ENCODE data around the gene CSK. TPM values are rescaled to one million over a fixed set of nuclear protein-coding genes. Genes with fewer than 3 reads are reported as not detected.

CSK gene
- total RNA-seq, 1 experiment from 2014 or later: 49.2 TPM

GRCh38 chr15:74770211-74770903, 11.5 kb upstream of the CSK start:
- DNase-seq: no peak
- Histone ChIP-seq H2AK5ac (ENCODE audit: insufficient read length, low read length) (no peak overlapping the region), H3K27me3 (ENCODE audit: insufficient read depth, low read length) (no peaks in the 10 kb centered on the region; the same call in 1 of the 2 replicates), H2BK15ac (ENCODE audit: low read depth, low read length) (no peak overlapping the region), H3K4ac (ENCODE audit: low read depth, low read length) (no peak overlapping the region), H3K23me2 (ENCODE audit: insufficient read length, low read depth, low read length, poor library complexity, severe bottlenecking) (no peaks in the 10 kb centered on the region), H2BK20ac (ENCODE audit: low read depth, low read length, poor library complexity, severe bottlenecking) (no peak overlapping the region), H2BK5ac (ENCODE audit: insufficient read length, low read length) (no peak overlapping the region), H3K4me1 (ENCODE audit: insufficient read depth, low read length) (no peaks in the 10 kb centered on the region), H3K14ac (ENCODE audit: insufficient read depth, low read length) (no peak overlapping the region), H2AFZ (ENCODE audit: low read length) (no peak overlapping the region), H3K79me2 (ENCODE audit: insufficient read depth, low read length) (no peaks in the 10 kb centered on the region), H4K5ac (ENCODE audit: insufficient read length, low read depth, low read length) (no peak overlapping the region), H2BK120ac (ENCODE audit: low read depth, low read length, poor library complexity, severe bottlenecking) (no peak overlapping the region), H3K27ac (ENCODE audit: insufficient read length, low read depth, low read length) (no peak overlapping the region), H3T11ph (ENCODE audit: low read length) (no peak overlapping the region), H3K79me1 (ENCODE audit: insufficient read depth, low read depth, low read length, poor library complexity, severe bottlenecking) (no peaks in the 10 kb centered on the region), H3K4me2 (ENCODE audit: insufficient read depth, insufficient read length, low read length) (no peak overlapping the region), H3K9me3 (ENCODE audit: control insufficient read depth, low read depth, low read length) (no peaks in the 10 kb centered on the region), H2BK12ac (ENCODE audit: insufficient read length, low read depth, low read length) (peak overlapping the region; percentile 5), H3K9ac (ENCODE audit: extremely low read depth, insufficient read length, low read length) (no peak overlapping the region), H4K20me1 (ENCODE audit: control insufficient read depth, insufficient read depth, insufficient read length) (no peaks in the 10 kb centered on the region), H4K91ac (ENCODE audit: insufficient read length, low read depth, low read length) (no peak overlapping the region), H4K8ac (replicated peaks; ENCODE audit: insufficient read length, low read depth, low read length) (no peak overlapping the region), H3K18ac (ENCODE audit: insufficient read length, low read depth, low read length) (no peak overlapping the region), H3K23ac (ENCODE audit: insufficient read length, low read depth, low read length) (no peak overlapping the region), H3K56ac (ENCODE audit: insufficient read length, low read depth, low read length) (no peak overlapping the region)
- H3K4me3 Mint-ChIP-seq: no peak overlapping the region
- no peaks in the 10 kb centered on the region for H3K36me3 Mint-ChIP-seq (ENCODE audit: insufficient read depth in 1 of 3, low read depth in 3 of 3)
- H3K4me1 Mint-ChIP-seq: peaks cover 29 to 36% of the 10 kb centered on the region in 2 experiments
- no peak for TF ChIP-seq CTCF (conservative IDR thresholded peaks at IDR 0.05)
- no peak overlapping the region for H3K27ac Mint-ChIP-seq
- peaks cover 50% of the 10 kb centered on the region for H3K27me3 Mint-ChIP-seq (ENCODE audit: low read depth)
- no CpG with 5 or more reads among the region's 4 CpGs for WGBS (ENCODE audit: extremely low coverage, insufficient read length, low lambda C conversion rate)
- no peaks in the 10 kb centered on the region for H3K9me3 Mint-ChIP-seq

Data from H9 (cell line).